ENCODE data around the gene ZFPL1. TPM values are rescaled to one million over a fixed set of nuclear protein-coding genes. Genes with fewer than 3 reads are reported as not detected.

ZFPL1 gene
- total and polyA plus RNA-seq, 9 of the 15 experiments (the other 6 are each of a cell fraction or from before 2014, with no cell fraction given) = 3.7 to 37.5 (median 22.7) TPM

DNA sequence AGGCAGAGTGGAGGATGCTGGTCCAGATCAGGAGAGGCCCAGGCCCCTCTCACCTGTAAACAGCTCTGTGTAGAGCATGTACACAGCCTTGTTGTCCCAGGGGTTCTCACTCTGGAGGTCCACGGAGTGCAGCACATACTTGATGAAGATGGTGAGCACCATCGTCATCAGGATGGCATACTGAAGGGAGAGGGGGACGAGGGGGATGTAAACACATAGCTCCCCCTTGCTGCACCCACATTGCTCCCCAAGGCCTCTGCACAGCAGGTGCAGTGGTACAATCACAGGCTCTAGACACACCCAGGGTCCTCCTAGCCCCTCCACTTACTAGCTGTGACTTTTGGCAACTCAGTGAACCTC, 47.4 kb downstream of the ZFPL1 start:
- Histone ChIP-seq H3K9me1 (ENCODE audit: control insufficient read depth, insufficient read depth, low read length) (peaks cover 4% of the 10 kb centered on the region), H4K20me1 (replicated peaks; ENCODE audit: control insufficient read depth, insufficient read depth, low read length) (peaks cover 9% of the 10 kb centered on the region; the same call in 1 of the 2 replicates), H3K27me3 (ENCODE audit: control insufficient read depth in 2 of 2, insufficient read depth in 2 of 2, low read length in 2 of 2) (no peaks in the 10 kb centered on the region; a peak in 1 of 5 replicates), H3K9ac (ENCODE audit: insufficient read depth in 1 of 2, low read depth in 2 of 2, low read length in 2 of 2) (0 out of 4 replicates have a peak overlapping the region, but pooled peaks of 1 of the 2 experiments have one; percentile 21), H3K9me3 (replicated peaks; ENCODE audit: control insufficient read depth, insufficient read depth, low read depth, low read length) (no peaks in the 10 kb centered on the region), H3K4me1 (replicated peaks in 1 of 2; ENCODE audit: control insufficient read depth in 2 of 2, insufficient read depth in 2 of 2, low read length in 2 of 2) (peaks cover 19 to 44% of the 10 kb centered on the region in 2 experiments; a peak in 4 of 5 replicates), H3K79me2 (ENCODE audit: control insufficient read depth, insufficient read depth, low read length) (peaks cover 41% of the 10 kb centered on the region), H3K4me2 (ENCODE audit: insufficient read depth, low read length) (no peak overlapping the region), H3K27ac (ENCODE audit: extremely low read depth, low read depth, low read length) (no peak overlapping the region; the same call in 2 of the 3 replicates), H2AFZ (ENCODE audit: low read depth, low read length) (no peak overlapping the region), H3K36me3 (ENCODE audit: control insufficient read depth, insufficient read depth, low read length) (peaks cover 66% of the 10 kb centered on the region), H3K4me3 (no peak overlapping the region)
- 63% methylated on average over 2 of the region's 3 CpGs for WGBS (ENCODE audit: insufficient coverage, low coverage, missing lambda C conversion rate)
- ChIA-PET POLR2A (interaction anchor here (1.1 to 8.4 kb wide), 5 partner anchors 11 to 285 kb away, joined by 4 to 182 read pairs (median 4); partner anchors contain the start of genes FAU, MRPL49, SPDYC and ZNHIT2), CTCF (ENCODE audit: low intra/inter-chr PET ratio) (no interaction called here)
- ATAC-seq (no peak), DNase-seq (ENCODE audit: extremely low read depth in 1 of 4, low spot score in 3 of 4) (no peak), FAIRE-seq (no peak)
- intact Hi-C loops (cut with micrococcal nuclease) = no loop called here
- BruUV-seq (replicated peaks) = no TSS peak
- in situ Hi-C loops (cut with MboI) = no loop called here
- TF ChIP-seq NFATC3 (IDR thresholded peaks at IDR 0.05) (no peak), PKNOX1 (IDR thresholded peaks at IDR 0.05) (no peak), GABPA (tag; conservative IDR thresholded peaks at IDR 0.05; ENCODE audit: low read depth) (no peak), NCOA1 (IDR thresholded peaks at IDR 0.05; ENCODE audit: low read depth) (no peak), U2AF2 (optimal IDR thresholded peaks at IDR 0.05; ENCODE audit: low read depth, low read length) (no peak), ZNF77 (CRISPR knock-in tag; IDR thresholded peaks at IDR 0.05) (no peak)
- TF ChIP-seq, protein P1, sequence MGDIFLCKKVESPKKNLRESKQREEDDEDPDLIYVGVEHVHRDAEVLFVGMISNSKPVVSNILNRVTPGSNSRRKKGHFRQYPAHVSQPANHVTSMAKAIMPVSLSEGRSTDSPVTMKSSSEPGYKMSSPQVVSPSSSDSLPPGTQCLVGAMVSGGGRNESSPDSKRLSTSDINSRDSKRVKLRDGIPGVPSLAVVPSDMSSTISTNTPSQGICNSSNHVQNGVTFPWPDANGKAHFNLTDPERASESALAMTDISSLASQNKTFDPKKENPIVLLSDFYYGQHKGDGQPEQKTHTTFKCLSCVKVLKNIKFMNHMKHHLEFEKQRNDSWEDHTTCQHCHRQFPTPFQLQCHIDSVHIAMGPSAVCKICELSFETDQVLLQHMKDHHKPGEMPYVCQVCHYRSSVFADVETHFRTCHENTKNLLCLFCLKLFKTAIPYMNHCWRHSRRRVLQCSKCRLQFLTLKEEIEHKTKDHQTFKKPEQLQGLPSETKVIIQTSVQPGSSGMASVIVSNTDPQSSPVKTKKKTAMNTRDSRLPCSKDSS (IDR thresholded peaks at IDR 0.05; ENCODE audit: low read depth, partially characterized antibody) = no peak

Measured in K562 (cell line).